Ovary (tissue), 3 donors: ENCODE measurements around the gene ITGB6.

Source experiments
- CTCF ChIP-seq, 3 donors: fragments of 450-650 bp in 2 of 3; fragments of 200-600 bp in 1 of 3; IDR thresholded peaks; one replicate each; pipeline versions ENCODE4 v1.5.1 to v1.8.0; 2016 to 2022; ENCODE audit warnings: antibody characterized with exemption in 3 of 3, mild to moderate bottlenecking in 1 of 3
- EP300 ChIP-seq: sonication (generic); formaldehyde crosslinking; IDR thresholded peaks from one replicate; pipeline ENCODE4 v1.6.1; 2017; ENCODE audit warnings: antibody characterized with exemption
- POLR2A ChIP-seq: fragments of 450-650 bp; IDR thresholded peaks from one replicate; pipeline ENCODE4 v1.6.1; 2017; ENCODE audit warnings: antibody characterized with exemption, mild to moderate bottlenecking, moderate library complexity
- donor health status: DM: no; HTN: no; CAD: no.

GRCh38 chr2:160125366-160125765 lies 74.7 kb downstream of the ITGB6 start:
- no peak for TF ChIP-seq CTCF (IDR thresholded peaks at IDR 0.05)
- TF ChIP-seq POLR2A: no peak
- TF ChIP-seq EP300: no peak
